Measurements from ENCODE around the gene FBLIM1.

GRCh38 chr1:15739745-15740144 is 18.9 kb upstream of the FBLIM1 start:
- TF ChIP-seq CTCF (IDR thresholded peaks at IDR 0.05) (no peak), POLR2A (IDR thresholded peaks at IDR 0.05) (no peak)

Measured in thyroid gland (tissue), 4 donors.